Islet of Langerhans (tissue), 1 donor: Measurements from ENCODE around the gene WWOX.

Experiments used
- FAIRE-seq: peaks from one replicate; lab custom pipeline; 2011; peaks lifted over from hg19 to GRCh38; lab: Jason Lieb, UNC

Gene WWOX

DNA sequence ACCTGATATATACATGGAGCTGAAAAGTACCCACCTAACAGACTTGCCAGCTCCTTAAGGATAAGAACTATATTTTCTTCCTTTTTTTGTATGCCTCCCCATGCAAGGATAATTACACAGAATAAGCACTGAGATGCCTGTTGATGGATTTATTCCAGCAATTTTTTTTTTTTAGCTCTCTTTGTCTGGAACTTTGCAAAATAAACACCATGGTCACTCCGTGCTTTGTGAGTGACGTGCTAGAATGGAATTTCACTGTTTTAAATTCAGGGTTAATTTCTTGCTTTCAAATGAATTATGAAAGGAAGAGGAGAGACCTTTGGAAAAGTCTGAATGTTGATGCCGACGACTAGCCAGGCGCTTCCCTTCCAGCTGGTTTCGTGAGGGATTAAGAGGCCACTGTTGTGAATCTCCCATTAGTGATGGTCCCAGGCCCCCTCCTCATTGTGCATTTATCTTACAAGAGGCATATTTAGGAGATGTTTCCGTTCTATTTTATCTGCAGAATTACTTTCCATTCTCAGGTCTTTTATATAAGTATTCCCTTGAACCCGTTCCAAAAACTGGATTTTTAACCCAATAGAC, 529.1 kb downstream of the WWOX start:
- no peak for FAIRE-seq

DNA sequence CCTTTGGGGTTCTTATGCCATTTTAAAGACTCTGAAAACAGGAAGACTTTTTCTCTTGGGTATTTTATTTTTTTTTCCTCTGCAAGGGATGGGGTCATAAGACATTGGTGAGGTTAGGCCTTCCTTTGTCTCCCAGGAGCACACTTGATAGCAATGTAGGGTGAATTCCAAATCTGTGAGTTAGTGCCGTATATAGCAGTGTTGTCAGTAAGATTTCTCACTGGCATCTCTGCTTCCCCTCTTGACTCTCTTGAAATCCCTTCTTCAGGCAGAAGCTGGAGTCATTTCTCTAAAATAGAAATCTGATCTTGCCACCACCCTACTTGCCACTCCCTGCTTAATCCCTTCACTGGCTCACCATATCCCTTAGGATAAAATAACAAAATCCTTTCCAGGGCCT, 529.7 kb downstream of the WWOX start:
- no peak for FAIRE-seq

DNA sequence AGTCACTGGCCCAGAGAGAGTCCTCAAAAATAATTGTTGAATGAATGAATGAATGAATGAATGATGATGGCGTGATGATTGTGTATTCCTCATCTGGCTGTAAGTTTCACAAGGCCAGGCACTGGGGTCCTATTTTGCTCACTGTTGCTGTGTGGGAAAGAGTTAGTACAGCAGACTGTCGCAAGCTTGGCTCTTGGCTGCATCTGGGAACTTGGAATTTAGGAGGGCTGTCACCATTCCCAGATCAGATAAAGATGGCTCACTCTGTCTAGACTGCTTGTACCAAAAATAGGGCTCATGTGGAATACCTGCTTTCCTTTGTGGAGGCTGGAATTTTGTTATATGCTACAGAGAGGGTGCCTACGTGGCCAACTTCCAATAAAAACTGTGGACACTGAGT, 530.6 kb downstream of the WWOX start:
- no peak for FAIRE-seq

DNA sequence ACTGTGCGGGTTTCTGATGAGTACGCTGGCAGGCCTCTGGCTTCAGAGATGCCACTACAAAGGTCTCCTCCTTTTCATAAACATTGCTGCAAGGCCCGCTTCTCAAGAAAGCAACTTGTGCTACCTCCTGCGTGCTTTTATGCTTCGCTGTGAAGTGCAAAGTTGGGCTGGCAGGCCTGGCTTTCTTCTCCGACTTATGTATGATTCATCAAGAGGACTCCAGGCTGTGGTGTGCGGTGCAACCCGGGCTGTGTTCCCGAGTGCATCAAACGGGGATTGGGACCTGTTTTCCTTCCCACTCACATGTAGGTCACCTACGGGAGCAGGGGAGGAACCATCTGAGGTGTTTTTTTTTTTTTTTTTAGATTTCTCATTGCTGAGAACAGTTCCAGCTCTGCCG, 534.1 kb downstream of the WWOX start:
- FAIRE-seq = no peak

DNA sequence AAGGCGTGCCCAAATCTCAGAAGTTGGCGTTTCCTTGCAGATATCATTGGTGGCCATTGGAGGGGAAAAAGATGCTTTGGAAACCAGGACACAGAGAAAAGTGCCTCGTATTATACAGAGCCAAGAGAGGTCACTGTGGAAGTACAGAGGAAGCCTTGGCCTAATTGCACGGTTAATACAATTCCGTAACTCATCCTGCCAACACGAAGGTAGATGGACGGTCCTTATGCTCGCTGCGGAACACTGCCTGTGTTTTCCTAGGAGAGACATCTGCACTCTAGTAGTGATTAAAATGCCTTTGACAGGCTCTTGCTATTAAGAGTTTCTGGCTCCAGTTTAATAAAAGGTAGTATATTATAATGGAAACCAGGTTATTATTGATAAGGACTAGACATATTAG, 536.4 kb downstream of the WWOX start:
- no peak for FAIRE-seq

DNA sequence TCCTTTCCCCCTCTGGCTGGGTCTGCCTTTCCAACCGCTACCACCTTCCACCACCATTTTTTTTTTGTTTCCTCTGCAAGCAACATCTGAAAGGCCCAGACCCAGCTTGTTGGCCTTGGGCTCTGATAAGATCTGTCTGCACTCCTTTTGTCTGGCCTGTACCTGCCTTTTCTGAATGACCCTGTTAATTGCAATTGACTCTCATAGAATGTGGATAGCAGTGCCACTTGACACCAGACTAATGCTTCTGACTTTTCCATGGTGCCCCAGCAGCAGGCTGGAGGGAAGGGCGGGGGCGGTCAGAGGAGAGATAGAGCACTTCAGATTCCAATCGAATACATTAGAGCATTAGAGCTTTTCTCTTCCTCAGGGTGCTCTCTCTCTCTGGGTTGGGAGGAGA, 538.9 kb downstream of the WWOX start:
- no peak for FAIRE-seq

DNA sequence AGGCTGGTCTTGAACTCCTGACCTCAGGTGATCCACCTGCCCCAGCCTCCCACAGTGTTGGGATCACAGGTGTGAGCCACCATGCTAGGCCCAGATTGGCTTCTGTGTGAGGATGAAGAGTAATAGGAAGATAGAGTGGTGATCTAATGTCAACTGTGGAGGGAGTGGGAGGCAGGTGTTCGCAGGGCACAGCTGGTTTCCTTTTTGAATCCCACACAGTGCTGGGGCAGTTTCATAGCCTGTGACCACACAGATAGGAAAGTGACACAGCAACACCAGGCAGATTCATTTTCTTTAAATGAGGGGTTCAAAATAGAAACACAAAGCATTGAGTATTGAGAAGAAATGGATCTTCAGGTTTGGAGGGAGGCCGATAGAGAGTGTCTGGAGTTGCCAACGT, 540.3 kb downstream of the WWOX start:
- no peak for FAIRE-seq

DNA sequence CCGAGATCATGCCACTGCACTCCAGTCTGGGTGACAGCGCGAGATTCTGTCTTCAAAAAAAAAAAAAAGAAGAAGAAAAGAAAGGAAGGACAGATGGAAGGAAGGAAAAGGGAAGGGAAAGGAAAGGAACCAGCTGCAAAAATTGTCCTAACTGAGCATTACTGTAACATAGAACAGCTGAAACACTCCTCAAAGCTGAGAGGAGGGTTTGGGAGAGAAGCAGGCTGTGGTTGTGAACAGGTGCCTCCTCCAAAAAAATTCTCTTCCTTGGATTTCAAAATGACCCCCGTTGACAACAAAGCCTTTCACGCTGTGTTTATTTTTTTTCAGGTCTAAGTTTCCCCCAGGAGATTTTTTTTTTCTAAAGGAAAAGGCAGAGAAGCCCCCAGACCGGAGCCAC, 541.4 kb downstream of the WWOX start:
- no peak for FAIRE-seq

DNA sequence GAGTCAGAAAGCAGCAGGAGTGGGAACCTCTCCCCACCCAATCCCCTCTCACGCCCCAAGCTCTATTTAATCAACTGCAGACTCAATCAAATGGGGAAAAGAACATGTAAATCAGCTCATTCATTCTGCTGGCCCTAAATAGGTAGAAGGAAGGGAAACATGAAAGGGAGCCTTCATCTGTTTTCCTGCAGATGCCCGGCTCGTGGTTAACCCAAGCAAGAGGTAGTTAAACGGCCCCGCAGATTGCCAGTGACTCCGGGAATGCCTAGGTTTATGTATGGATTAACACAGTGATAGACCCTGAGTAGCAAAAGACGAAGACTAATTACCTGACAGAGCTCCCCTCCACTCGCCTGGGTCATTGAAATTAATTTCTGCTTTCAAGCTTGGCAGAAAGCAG, 542.0 kb downstream of the WWOX start:
- FAIRE-seq = no peak

DNA sequence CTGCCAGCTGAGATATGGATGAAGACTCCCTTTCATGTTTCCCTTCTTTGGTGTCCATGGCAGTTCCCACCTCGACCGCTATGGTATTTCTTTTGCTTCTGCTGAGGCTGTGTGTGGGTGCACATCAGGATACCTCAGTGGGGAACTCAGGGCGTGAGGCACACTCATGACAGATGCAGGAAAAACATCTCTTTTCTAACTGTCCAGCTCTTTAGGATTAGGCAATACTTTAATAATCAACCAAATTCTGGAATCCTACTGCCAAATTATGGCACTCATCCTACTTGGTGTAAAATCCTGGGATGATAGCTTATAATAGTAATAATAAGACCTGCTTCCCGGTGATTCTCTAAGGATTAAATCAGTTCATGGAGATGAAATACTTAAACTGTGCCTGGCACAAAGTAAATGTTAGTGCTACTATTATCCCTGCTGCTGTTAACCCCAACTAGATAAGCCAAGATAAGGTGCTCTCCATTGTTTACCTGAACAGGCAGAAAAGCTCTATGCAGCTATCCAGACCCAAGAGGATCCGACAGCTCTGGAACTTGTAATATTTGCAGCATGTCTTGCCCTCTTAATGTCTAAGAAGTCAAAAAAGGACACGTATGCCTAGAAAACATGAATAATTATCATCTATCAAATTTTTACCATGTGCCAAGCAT, 543.3 kb downstream of the WWOX start:
- FAIRE-seq = peak; percentile 47

DNA sequence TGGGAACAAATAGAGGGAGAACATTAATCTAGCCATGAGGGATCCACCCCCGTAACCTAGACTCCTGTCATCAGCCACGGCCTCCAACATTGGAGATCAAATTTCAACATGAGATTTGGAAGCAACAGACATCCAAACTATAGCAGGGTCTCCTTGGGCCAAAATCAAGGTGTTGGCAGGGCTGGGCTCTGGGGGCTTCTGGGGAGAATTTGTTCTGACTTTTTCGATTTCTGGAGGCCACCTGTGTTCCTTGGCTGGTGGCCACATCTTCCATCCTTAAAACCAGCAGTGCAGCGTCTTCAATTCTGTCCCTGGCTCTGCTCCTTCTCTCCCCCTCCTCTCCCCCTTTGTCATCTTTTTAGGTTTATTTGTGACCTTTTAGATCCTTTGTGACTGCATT, 546.2 kb downstream of the WWOX start:
- no peak for FAIRE-seq

DNA sequence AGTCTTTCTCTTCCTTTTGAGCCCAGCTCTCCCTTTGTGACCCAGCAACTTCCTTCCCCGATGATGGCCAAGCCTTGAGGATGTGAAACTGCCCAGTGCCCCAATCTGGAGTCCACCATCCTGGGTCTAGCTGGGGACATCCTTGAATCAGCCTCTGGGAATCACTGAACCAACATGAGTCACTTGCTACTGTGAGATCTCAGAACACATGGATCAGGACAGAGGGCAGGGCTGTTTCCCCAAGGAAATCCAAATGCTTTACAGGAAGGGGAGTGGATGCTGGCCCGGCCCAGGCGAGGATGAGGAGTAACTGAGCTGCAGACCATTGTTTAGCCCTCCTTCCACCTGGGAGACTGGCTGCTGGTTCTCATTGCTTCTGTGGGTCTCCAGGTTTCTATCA, 547.6 kb downstream of the WWOX start:
- FAIRE-seq = no peak

DNA sequence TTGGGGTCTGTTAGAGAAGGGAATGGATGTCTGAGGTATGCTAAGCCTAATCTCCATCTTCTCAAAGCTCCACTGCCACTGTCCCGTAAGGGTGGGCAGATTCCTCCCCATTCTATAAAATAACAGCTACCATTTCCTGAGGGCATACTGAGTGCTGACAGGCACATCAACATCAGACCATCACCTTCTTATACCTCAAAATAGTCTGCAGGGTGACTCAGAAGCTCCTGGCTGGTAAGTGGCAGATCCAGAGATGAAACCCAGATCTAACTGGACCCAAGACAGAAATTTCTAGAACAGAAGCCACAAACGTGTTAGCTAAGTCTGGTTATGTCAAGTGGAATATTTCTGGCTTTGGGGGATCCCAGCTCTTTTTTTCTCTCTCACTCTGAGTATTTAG, 548.0 kb downstream of the WWOX start:
- no peak for FAIRE-seq

DNA sequence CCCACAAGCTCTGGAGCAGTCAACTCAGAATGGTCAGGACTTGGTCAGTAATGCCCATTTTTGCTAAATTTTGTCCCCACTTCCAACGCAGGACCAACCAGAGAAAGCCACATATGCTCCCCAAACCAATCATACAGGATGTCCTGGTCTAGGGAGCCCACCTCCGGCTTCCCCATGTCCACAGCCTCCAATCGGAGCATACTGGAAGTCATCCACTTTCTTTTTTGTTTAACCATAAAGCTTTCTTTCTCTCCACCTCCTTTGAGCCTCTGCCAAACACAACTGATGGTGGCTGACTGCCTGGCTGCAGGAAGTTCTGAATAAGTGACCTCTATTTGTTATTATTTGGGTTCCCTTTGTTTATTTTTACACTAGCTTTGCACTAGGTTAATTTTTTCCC, 549.1 kb downstream of the WWOX start:
- no peak for FAIRE-seq

DNA sequence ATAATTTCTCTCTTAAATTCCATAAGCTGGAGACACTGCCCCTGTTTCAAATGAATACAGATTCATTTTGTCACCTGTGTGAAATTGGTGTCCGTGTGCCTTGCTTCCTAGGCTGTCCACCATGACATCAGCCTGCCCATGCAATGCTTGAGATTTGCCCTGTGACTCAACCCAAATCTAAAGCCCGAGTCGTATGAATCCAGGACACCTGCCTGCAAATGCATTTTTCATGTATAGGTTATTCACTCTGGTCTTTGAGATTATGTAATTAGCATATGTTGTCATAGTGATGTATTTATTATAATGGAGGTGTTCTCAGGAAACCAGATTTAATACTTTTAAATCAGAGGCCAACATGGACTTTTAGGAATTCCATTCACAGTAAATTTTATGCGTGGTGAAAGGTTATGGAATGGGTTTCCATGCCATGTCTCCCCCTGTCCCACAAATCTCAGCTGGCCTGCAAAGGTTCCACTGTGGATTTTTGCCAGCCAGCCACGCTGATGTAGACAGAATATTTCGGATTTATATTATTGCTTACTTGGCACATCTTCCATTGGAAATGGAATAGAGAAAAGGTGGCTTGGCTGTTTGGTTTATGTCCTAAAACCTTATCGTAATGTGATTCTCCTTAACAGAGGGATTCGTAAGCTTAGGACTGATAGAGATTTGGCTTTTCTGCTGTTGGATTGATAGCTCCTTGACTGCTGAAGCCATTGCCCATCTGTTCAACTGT, 551.1 kb downstream of the WWOX start:
- FAIRE-seq = no peak

DNA sequence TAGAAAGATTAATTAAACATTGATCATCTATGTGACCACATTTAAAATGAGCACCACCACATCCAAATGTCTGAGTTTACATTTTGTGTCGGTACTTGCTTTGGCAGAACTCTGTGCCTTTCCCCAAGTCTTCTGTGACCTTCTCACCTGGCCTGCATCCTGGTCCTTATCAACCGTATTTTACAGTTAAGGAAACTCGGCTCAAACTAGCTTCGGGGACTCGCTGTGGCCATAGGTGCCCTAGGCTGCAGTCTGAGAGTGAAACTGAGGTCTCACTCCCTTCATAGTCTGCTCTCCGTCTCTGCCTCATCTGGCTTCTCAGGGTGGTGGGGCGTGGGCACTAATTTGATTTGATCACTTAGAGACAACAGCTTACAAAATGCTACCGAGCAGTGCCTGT, 555.5 kb downstream of the WWOX start:
- no peak for FAIRE-seq

DNA sequence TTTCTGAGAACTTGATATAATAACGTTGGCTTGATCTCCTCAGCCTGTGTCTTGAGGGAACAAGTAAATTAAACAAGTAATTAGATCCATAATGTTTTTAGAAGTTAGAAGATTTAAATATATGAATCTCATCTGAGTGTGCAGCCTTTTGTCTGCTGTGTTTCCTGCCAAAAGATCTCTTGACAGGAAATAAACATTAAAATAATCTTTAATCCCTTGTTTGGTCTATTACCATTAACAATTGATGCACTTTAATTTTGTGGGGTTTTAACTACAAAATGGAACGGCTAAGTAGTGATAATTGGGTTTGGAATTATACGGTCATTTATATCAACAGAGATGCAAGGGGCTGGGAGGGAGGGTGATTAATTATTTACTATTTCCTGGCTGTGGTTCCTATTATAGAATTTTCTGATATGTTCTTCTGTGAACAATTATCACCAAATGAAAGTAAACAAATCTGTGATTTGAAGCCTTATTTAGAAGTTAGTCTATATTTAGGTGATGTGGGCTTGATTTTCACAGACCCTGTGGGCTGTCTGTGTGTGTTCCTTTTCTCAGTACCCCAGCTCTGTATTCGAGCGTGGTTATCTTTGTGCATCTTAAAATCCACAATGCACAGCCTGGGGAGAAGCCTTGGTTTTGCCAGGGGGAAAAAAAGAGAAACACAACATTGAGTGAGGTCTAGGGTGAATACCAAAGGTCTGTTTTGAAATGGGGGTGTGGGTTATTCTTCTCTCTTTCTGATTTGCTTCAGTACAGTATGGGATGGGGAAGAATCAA, 556.1 kb downstream of the WWOX start:
- peak; percentile 55 for FAIRE-seq

DNA sequence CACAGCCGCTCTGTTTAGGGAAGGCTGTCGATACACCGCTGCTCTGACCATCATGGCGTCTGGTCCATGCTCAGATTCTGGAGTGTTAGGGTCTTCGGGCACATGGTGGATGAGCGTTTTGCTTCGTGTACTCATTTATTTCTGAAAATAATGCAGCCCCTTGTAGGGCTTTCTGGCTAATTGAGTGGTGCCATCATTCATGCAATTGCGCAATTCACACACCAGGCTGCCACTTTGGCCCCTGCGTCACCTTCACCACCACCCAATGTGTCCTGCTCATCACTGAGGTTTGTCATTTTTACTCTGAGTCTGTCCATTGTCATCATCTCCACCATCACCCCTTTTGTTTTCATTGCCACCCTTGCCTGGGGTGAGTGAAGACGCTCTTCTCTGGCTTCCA, 557.4 kb downstream of the WWOX start:
- no peak for FAIRE-seq

DNA sequence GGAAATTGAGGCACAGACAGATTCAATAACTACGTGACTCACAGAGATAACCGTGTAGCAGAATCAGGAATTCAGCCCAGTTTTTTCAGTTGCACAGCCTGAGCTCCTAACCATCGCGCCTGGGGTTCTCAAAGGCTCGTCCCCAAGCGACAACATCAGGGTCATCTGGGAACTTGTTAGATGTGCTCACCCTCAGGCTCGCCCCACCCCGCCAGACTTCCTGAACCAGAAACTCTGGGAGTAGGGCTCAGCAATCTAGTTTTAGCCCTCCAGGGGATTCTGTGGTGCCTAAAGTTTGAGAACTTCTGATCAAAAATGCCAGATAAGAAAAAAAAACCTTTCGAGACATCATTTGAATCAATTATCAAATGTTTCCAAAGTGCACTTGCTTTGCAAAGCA, 559.8 kb downstream of the WWOX start:
- FAIRE-seq = no peak

DNA sequence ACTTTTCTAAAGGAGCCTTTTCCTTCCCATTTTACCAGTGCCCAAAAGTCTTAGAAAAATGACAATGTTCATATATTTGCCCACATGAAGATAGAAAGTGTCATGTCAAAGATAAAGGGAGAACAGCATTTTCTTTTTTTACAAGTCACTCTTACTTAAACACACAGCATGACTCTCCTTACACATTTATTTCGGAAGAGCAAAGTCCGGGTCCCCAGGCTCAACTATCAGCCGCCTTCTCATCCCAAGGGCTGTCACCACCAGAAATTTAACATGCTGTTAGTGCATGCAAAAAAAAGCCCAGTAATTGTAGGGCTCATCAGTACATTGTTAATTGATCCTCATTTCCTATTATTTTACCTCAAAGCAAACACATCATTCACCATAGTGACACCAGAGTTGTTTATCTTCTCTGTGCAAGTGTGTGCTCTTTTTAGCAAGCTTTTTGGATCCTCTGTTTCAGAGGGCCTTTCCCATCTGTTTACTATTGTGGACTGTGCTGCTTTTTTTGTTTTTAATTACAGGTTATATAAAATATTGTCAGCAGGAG, 560.3 kb downstream of the WWOX start:
- peak; percentile 92 for FAIRE-seq

DNA sequence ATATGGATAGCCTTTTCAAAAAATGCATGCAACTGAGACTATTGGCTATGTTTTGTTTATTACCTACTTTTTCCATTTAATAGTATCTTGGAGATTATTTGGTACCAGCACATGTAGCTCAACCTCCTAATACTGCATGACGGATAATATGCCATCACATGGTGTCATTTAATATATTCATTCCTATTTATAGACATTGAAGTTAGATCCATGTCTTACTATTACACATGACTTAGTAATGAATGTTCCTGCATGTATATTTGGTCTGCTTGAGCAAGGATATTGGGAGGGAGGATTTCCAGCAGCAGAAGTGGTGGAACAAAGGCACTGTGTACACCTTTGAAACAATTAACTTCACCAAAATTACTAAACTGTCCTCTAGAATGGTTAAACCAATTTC, 561.3 kb downstream of the WWOX start:
- FAIRE-seq = peak; percentile 64

DNA sequence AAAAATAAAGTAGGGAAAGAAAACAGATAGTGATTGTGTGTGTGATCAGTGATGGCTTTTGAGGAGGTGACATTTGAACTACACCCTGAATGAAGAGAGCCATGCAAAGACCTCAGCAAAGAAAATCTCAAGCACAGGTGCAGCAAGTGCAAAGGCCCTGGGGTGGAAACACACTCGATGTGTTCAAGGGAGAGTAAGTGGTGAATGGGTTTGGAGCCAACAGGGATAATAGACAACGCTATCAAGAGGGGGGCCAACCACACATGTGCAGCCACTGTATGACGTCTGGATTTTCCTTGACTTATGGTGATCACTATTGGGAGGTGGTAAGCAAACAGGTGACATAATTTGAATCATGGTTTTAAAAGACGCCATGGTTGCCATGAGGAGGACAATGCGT, 564.2 kb downstream of the WWOX start:
- FAIRE-seq = no peak
